Caco-2 (cell line): Measurements from ENCODE around the gene ITGA11. TPM values are rescaled to one million over a fixed set of nuclear protein-coding genes. Genes with fewer than 3 reads are reported as not detected.
A peak's percentile ranks its signal among the peaks of the same experiment; 100 is the strongest.

Source experiments
- BruUV-seq: library from RNA; stranded (reverse); fragments of 400-500 nt; replicated peaks from 2 replicates; lab custom pipeline; 2021; lab: Mats Ljungman, UMichigan
- CTCF ChIA-PET: fragments of 300-600 bp; sonication (Branson Sonifier 250); formaldehyde crosslinking; loops from one replicate; lab custom pipeline; 2022; ENCODE audit warnings: antibody characterized with exemption; lab: Charles Lee
- POLR2A ChIA-PET: fragments of 300-600 bp; sonication (Branson Sonifier 250); formaldehyde crosslinking; loops from one replicate; lab custom pipeline; 2022; ENCODE audit warnings: antibody characterized with exemption; lab: Charles Lee
- DNase-seq, 2 experiments: peaks; one replicate each; pipeline versions ENCODE4 v3.0.0 to v3.0.0-alpha.2; 2020 to 2022
- H3K27me3 ChIP-seq: replicated peaks from 2 replicates; pipeline ENCODE4 v1.6.0; 2011; ENCODE audit warnings: low read length; ENCODE audit not compliant: control insufficient read depth, insufficient read depth
- H3K36me3 ChIP-seq: 2 replicates; pipeline ENCODE4 v1.5.1; 2011; ENCODE audit warnings: low read length; ENCODE audit not compliant: control insufficient read depth, insufficient read depth
- H3K4me1 ChIP-seq: fragments of 250-450 bp; sonication (Bioruptor Pico); 2 replicates; pipeline ENCODE4 v1.5.1; 2020; ENCODE audit warnings: mild to moderate bottlenecking
- H3K4me3 ChIP-seq: 2 replicates; pipeline ENCODE4 v1.5.1; 2011; ENCODE audit warnings: low read depth, mild to moderate bottlenecking, control low read depth, low read length
- H3K9me3 ChIP-seq: fragments of 250-450 bp; sonication (Bioruptor Pico); 2 replicates; pipeline ENCODE4 v1.5.1; 2020; ENCODE audit warnings: mild to moderate bottlenecking, moderate library complexity
- H3K27ac Mint-ChIP-seq: one replicate; pipeline ENCODE4 v1.8.0; 2022; ENCODE audit warnings: mixed read lengths; ENCODE audit not compliant: unreplicated experiment
- H3K27me3 Mint-ChIP-seq: one replicate; pipeline ENCODE4 v1.8.0; 2022; ENCODE audit warnings: mixed read lengths; ENCODE audit not compliant: insufficient read depth, unreplicated experiment
- H3K36me3 Mint-ChIP-seq: one replicate; pipeline ENCODE4 v1.8.0; 2022; ENCODE audit warnings: mild to moderate bottlenecking, mixed read lengths; ENCODE audit not compliant: insufficient read depth, unreplicated experiment
- H3K4me1 Mint-ChIP-seq: one replicate; pipeline ENCODE4 v1.8.0; 2022; ENCODE audit warnings: low read depth, mixed read lengths; ENCODE audit not compliant: unreplicated experiment
- H3K4me3 Mint-ChIP-seq: one replicate; pipeline ENCODE4 v1.8.0; 2022; ENCODE audit warnings: mild to moderate bottlenecking, moderate library complexity, mixed read lengths; ENCODE audit not compliant: unreplicated experiment
- H3K9me3 Mint-ChIP-seq: one replicate; pipeline ENCODE4 v1.8.0; 2022; ENCODE audit warnings: mixed read lengths; ENCODE audit not compliant: unreplicated experiment
- CTCF ChIP-seq, 2 experiments: fragments of 200-600 bp in 1 of 2; IDR thresholded peaks; 1 replicate in 1 of 2; 2 replicates in 1 of 2; pipeline versions ENCODE4 v1.5.1 to v1.8.0; 2011 to 2022; ENCODE audit warnings: antibody characterized with exemption in 1 of 2, control low read depth in 1 of 2, inconsistent platforms in 1 of 2, low read depth in 1 of 2, low read length in 1 of 2, mild to moderate bottlenecking in 1 of 2, moderate library complexity in 1 of 2; ENCODE audit not compliant: insufficient read depth in 1 of 2, severe bottlenecking in 1 of 2, unreplicated experiment in 1 of 2
- intact Hi-C: fragments of 100-400 bp; cut with micrococcal nuclease; formaldehyde crosslinking; loops from one replicate; pipeline ENCODE4 v1.10.0; 2022; ENCODE audit not compliant: unreplicated experiment
- total RNA-seq: library from RNA; stranded (reverse); gene quantifications from 2 replicates; pipeline ENCODE4 v1.2.3, GENCODE V29; 2022

Gene ITGA11
- total RNA-seq, 1 experiment from 2014 or later: 0.18 TPM

- DNase-seq: peak in 1 of 2 experiments; percentile 36
- Histone ChIP-seq H3K4me1 (no peaks in the 10 kb centered on the region), H3K27me3 (no peaks in the 10 kb centered on the region), H3K4me3 (no peak overlapping the region), H3K9me3 (no peaks in the 10 kb centered on the region), H3K36me3 (no peaks in the 10 kb centered on the region)
- peak in 1 of 2 experiments; percentile 53 for TF ChIP-seq CTCF (IDR thresholded peaks at IDR 0.05; ENCODE audit: insufficient read depth in 1 of 2, low read depth in 1 of 2, low read length in 1 of 2, severe bottlenecking in 1 of 2, unreplicated experiment in 1 of 2)
- intact Hi-C loops: loop anchor here (2.0 kb wide), 1 partner anchor 66 kb away; no protein-coding TSS in a partner anchor
- Mint-ChIP-seq H3K36me3 (no peaks in the 10 kb centered on the region), H3K27ac (no peak overlapping the region), H3K27me3 (no peaks in the 10 kb centered on the region), H3K4me1 (no peaks in the 10 kb centered on the region), H3K9me3 (no peaks in the 10 kb centered on the region), H3K4me3 (no peak overlapping the region)
- BruUV-seq: no TSS peak
- CTCF ChIA-PET: no interaction called here
- POLR2A ChIA-PET: no interaction called here
These were observed 59.6 kb downstream of the ITGA11 start for GRCh38 chr15:68372291-68372811.

- Mint-ChIP-seq H3K4me3 (no peak overlapping the region), H3K36me3 (no peaks in the 10 kb centered on the region), H3K27ac (no peak overlapping the region), H3K9me3 (no peaks in the 10 kb centered on the region), H3K27me3 (no peaks in the 10 kb centered on the region), H3K4me1 (no peaks in the 10 kb centered on the region)
- H3K4me1 ChIP-seq: no peaks in the 10 kb centered on the region
- H3K27me3 ChIP-seq: no peaks in the 10 kb centered on the region
- no peaks in the 10 kb centered on the region for H3K36me3 ChIP-seq
- H3K4me3 ChIP-seq: no peak overlapping the region
- BruUV-seq: no TSS peak
- no peak for TF ChIP-seq CTCF (IDR thresholded peaks at IDR 0.05; ENCODE audit: insufficient read depth in 1 of 2, low read depth in 1 of 2, low read length in 1 of 2, severe bottlenecking in 1 of 2, unreplicated experiment in 1 of 2)
- POLR2A ChIA-PET: no interaction called here
- DNase-seq: no peak
- H3K9me3 ChIP-seq: no peaks in the 10 kb centered on the region
- intact Hi-C loops: loop anchor here (2.0 kb wide), 1 partner anchor 65 kb away; no protein-coding TSS in a partner anchor
- CTCF ChIA-PET: no interaction called here
These were observed 60.1 kb downstream of the ITGA11 start for GRCh38 chr15:68371851-68372250.

GRCh38 chr15:68371160-68371559 lies 60.8 kb downstream of the ITGA11 start:
- no peaks in the 10 kb centered on the region for H3K9me3 Mint-ChIP-seq
- H3K27me3 Mint-ChIP-seq: no peaks in the 10 kb centered on the region
- ChIA-PET POLR2A (no interaction called here), CTCF (interaction anchor here (1.2 kb wide), 1 partner anchor 118 kb away, joined by 4 read pairs; no protein-coding TSS in a partner anchor)
- Histone ChIP-seq H3K9me3 (no peaks in the 10 kb centered on the region), H3K4me3 (no peak overlapping the region), H3K27me3 (no peaks in the 10 kb centered on the region), H3K4me1 (no peaks in the 10 kb centered on the region), H3K36me3 (no peaks in the 10 kb centered on the region)
- no peak overlapping the region for H3K27ac Mint-ChIP-seq
- TF ChIP-seq CTCF (IDR thresholded peaks at IDR 0.05; ENCODE audit: insufficient read depth in 1 of 2, low read depth in 1 of 2, low read length in 1 of 2, severe bottlenecking in 1 of 2, unreplicated experiment in 1 of 2): no peak
- intact Hi-C loops: no loop called here
- DNase-seq: no peak
- H3K4me1 Mint-ChIP-seq: no peaks in the 10 kb centered on the region
- no peak overlapping the region for H3K4me3 Mint-ChIP-seq
- no peaks in the 10 kb centered on the region for H3K36me3 Mint-ChIP-seq
- no TSS peak for BruUV-seq
